CD14-positive monocyte (primary cell): Measurements from ENCODE around the gene FOXP1. TPM values are rescaled to one million over a fixed set of nuclear protein-coding genes. Genes with fewer than 3 reads are reported as not detected.

Experiments
- DNase-seq, 3 donors: peaks; one replicate each; pipeline ENCODE4 v3.0.0-alpha.2; 2011 to 2022
- H2AFZ ChIP-seq: 2 replicates; pipeline ENCODE4 v1.6.0; 2012; ENCODE audit warnings: mild to moderate bottlenecking, low read depth, low read length, inconsistent platforms; ENCODE audit not compliant: insufficient read depth, poor library complexity, severe bottlenecking
- H3K27ac ChIP-seq, 2 donors: 1 replicate in 1 of 2; 2 replicates in 1 of 2; pipeline ENCODE4 v1.5.1; 2012 to 2013; ENCODE audit warnings: low read length in 2 of 2, control low read depth in 1 of 2, inconsistent platforms in 1 of 2, low read depth in 1 of 2, mild to moderate bottlenecking in 1 of 2
- H3K27me3 ChIP-seq, 2 donors: one replicate each; pipeline versions ENCODE4 v1.6.0 to v1.6.1; 2011 to 2013; ENCODE audit warnings: low read length in 2 of 2; ENCODE audit not compliant: control insufficient read depth in 2 of 2, insufficient read depth in 2 of 2
- H3K36me3 ChIP-seq, 2 donors: replicated peaks in 1 of 2; 1 replicate in 1 of 2; 2 replicates in 1 of 2; pipeline versions ENCODE4 v1.5.1 to v1.6.1; 2012 to 2013; ENCODE audit warnings: low read length in 2 of 2, control low read depth in 1 of 2, inconsistent platforms in 1 of 2, mild to moderate bottlenecking in 1 of 2; ENCODE audit not compliant: insufficient read depth in 2 of 2, control insufficient read depth in 1 of 2
- H3K4me1 ChIP-seq, 2 donors: 1 replicate in 1 of 2; 2 replicates in 1 of 2; pipeline versions ENCODE4 v1.5.1 to v1.6.1; 2012 to 2013; ENCODE audit warnings: low read length in 2 of 2, control low read depth in 1 of 2, inconsistent platforms in 1 of 2, mild to moderate bottlenecking in 1 of 2, moderate library complexity in 1 of 2; ENCODE audit not compliant: insufficient read depth in 2 of 2, control insufficient read depth in 1 of 2
- H3K4me2 ChIP-seq: replicated peaks from 2 replicates; pipeline ENCODE3; 2012; ENCODE audit warnings: low read length, moderate library complexity, mild to moderate bottlenecking; ENCODE audit not compliant: poor library complexity, severe bottlenecking; ENCODE audit errors: extremely low read depth
- H3K4me3 ChIP-seq, 3 experiments: fragments of 200-600 bp in 1 of 3; sonication (generic) in 1 of 3; replicated peaks in 1 of 3; 1 replicate in 2 of 3; 2 replicates in 1 of 3; pipeline ENCODE4 v1.5.1; 2011 to 2013; ENCODE audit warnings: low read length in 3 of 3, mild to moderate bottlenecking in 3 of 3, control low read depth in 2 of 3, low read depth in 2 of 3, inconsistent platforms in 1 of 3, moderate library complexity in 1 of 3
- H3K79me2 ChIP-seq: 2 replicates; pipeline ENCODE4 v1.6.0; 2012; ENCODE audit warnings: mild to moderate bottlenecking, control low read depth, inconsistent platforms, low read length, moderate library complexity; ENCODE audit not compliant: insufficient read depth
- H3K9ac ChIP-seq: 2 replicates; pipeline ENCODE4 v1.6.0; 2017; ENCODE audit warnings: low read length, mild to moderate bottlenecking; ENCODE audit not compliant: insufficient read depth, poor library complexity, severe bottlenecking
- H3K9me3 ChIP-seq, 2 donors: replicated peaks in 1 of 2; 1 replicate in 1 of 2; 2 replicates in 1 of 2; pipeline versions ENCODE4 v1.5.1 to v1.6.1; 2012 to 2013; ENCODE audit warnings: low read length in 2 of 2, control low read depth in 1 of 2; ENCODE audit not compliant: control insufficient read depth in 1 of 2, insufficient read depth in 1 of 2
- H4K20me1 ChIP-seq: 2 replicates; pipeline ENCODE4 v1.6.0; 2012; ENCODE audit warnings: mild to moderate bottlenecking, low read length, control low read depth, moderate library complexity; ENCODE audit not compliant: insufficient read depth
- H3K27ac Mint-ChIP-seq, 7 donors: one replicate each; pipeline ENCODE4 v1.8.0; 2020; ENCODE audit warnings: mild to moderate bottlenecking in 7 of 7, mixed read lengths in 7 of 7, moderate library complexity in 6 of 7, inconsistent platforms in 2 of 7
- H3K27me3 Mint-ChIP-seq, 3 donors: one replicate each; pipeline ENCODE4 v1.8.0; 2021 to 2022; ENCODE audit warnings: low read depth in 3 of 3, mild to moderate bottlenecking in 3 of 3, mixed read lengths in 3 of 3, moderate library complexity in 3 of 3, inconsistent platforms in 1 of 3
- H3K36me3 Mint-ChIP-seq, 2 donors: one replicate each; pipeline ENCODE4 v1.8.0; 2020; ENCODE audit warnings: mixed read lengths in 2 of 2, inconsistent platforms in 1 of 2, mild to moderate bottlenecking in 1 of 2
- H3K4me1 Mint-ChIP-seq: one replicate; pipeline ENCODE4 v1.8.0; 2020; ENCODE audit warnings: mild to moderate bottlenecking, mixed read lengths
- H3K4me3 Mint-ChIP-seq, 2 donors: one replicate each; pipeline ENCODE4 v1.8.0; 2020; ENCODE audit warnings: mild to moderate bottlenecking in 2 of 2, mixed read lengths in 2 of 2, moderate library complexity in 1 of 2
- H3K9me3 Mint-ChIP-seq, 7 donors: one replicate each; pipeline ENCODE4 v1.8.0; 2020 to 2022; ENCODE audit warnings: mixed read lengths in 7 of 7, mild to moderate bottlenecking in 6 of 7, moderate library complexity in 6 of 7, inconsistent platforms in 2 of 7
- WGBS: methylation state at CpG from one replicate; pipeline ENCODE4 v1.1.5; 2013; ENCODE audit warnings: missing lambda C conversion rate; ENCODE audit not compliant: insufficient coverage; 5-methylcytosine and 5-hydroxymethylcytosine counted together
- intact Hi-C, 2 donors: fragments of 100-400 bp; cut with micrococcal nuclease; formaldehyde crosslinking; loops; one replicate each; pipeline versions ENCODE4 v1.15.0 to v1.15.1; 2023
- polyA plus RNA-seq, 3 donors: library from polyadenylated mRNA; depleted of rRNA in 1 of 3; unstranded in 2 of 3; stranded (reverse) in 1 of 3; fragments of 300-500 nt in 2 of 3; fragments of >200 nt in 1 of 3; fragmentation: Illumina TruSeq in 2 of 3; gene quantifications; 1 replicate in 2 of 3; 2 replicates in 1 of 3; pipeline ENCODE4 v1.2.3, GENCODE V29; 2012 to 2021
- TF ChIP-seq, protein P1 (sequence below): fragments of 200-600 bp; IDR thresholded peaks from one replicate; pipeline ENCODE4 v1.8.0; 2022; ENCODE audit warnings: antibody characterized with exemption, mild to moderate bottlenecking

Gene FOXP1
- polyA plus RNA-seq, 3 donors = 25.7 to 42.6 (median 27.8) TPM

DNA sequence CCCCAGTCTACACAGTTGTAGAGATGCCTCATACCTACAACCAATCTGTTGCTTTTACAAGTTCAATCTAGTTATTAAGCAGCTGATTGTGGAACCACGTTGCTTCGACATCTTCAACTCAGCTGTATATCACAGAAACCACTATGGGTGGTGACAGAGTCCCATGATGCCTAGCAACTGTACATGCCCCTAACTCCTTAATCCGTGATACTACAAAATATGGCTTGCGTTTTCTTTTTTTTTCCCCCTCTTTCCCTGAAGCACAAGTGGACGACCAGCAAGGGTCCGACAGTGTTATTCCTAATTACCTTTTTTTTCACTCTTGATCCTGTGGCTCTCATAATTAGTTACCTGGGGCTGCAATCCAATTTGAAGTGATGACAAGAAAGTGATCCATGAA, 478.6 kb downstream of the FOXP1 start:
- peaks cover 4 to 14% of the 10 kb centered on the region in 2 donors for H3K4me1 ChIP-seq
- no peaks in the 10 kb centered on the region for H3K27me3 ChIP-seq
- peaks cover 40 to 46% of the 10 kb centered on the region in 2 donors for H3K36me3 Mint-ChIP-seq
- no peak overlapping the region for H3K27ac ChIP-seq
- no peak overlapping the region for H3K4me3 Mint-ChIP-seq
- peaks cover 48% of the 10 kb centered on the region for H4K20me1 ChIP-seq
- H3K36me3 ChIP-seq = peaks cover 8 to 50% of the 10 kb centered on the region in 2 donors
- H3K4me1 Mint-ChIP-seq = peaks cover 18% of the 10 kb centered on the region
- H2AFZ ChIP-seq = no peak overlapping the region
- TF ChIP-seq, protein P1, sequence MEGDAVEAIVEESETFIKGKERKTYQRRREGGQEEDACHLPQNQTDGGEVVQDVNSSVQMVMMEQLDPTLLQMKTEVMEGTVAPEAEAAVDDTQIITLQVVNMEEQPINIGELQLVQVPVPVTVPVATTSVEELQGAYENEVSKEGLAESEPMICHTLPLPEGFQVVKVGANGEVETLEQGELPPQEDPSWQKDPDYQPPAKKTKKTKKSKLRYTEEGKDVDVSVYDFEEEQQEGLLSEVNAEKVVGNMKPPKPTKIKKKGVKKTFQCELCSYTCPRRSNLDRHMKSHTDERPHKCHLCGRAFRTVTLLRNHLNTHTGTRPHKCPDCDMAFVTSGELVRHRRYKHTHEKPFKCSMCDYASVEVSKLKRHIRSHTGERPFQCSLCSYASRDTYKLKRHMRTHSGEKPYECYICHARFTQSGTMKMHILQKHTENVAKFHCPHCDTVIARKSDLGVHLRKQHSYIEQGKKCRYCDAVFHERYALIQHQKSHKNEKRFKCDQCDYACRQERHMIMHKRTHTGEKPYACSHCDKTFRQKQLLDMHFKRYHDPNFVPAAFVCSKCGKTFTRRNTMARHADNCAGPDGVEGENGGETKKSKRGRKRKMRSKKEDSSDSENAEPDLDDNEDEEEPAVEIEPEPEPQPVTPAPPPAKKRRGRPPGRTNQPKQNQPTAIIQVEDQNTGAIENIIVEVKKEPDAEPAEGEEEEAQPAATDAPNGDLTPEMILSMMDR = no peak
- no peaks in the 10 kb centered on the region for H3K9me3 ChIP-seq
- no peak overlapping the region for H3K27ac Mint-ChIP-seq
- no peak overlapping the region for H3K9ac ChIP-seq
- 93% methylated on average over 5 of the region's 6 CpGs for WGBS
- H3K4me2 ChIP-seq = no peak overlapping the region
- intact Hi-C loops = no loop called here
- H3K4me3 ChIP-seq = no peak overlapping the region
- no peaks in the 10 kb centered on the region for H3K27me3 Mint-ChIP-seq
- no peaks in the 10 kb centered on the region for H3K9me3 Mint-ChIP-seq
- peaks cover 11% of the 10 kb centered on the region for H3K79me2 ChIP-seq
- no peak for DNase-seq

DNA sequence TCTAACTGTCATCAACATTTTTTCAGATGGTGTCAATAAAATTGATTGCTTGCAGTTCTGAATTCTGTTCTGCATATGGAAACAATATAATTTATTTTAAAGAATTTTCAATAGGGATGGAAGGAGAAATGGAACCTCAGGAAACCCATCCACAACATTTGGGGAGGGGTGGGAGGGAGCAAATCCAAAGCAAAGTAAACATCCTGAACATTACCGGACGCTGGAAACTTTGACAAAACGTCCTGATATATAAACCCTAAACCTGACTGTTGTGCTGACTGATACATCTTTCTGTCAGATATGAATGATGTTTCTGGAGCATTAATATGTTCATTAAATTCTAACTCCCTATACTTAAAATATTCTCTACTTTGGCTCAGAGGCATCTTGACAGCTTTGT, 479.0 kb downstream of the FOXP1 start:
- peaks cover 18% of the 10 kb centered on the region for H3K4me1 Mint-ChIP-seq

More for the DNA sequence above, 479.0 kb downstream of the FOXP1 start:
- H2AFZ ChIP-seq = no peak overlapping the region
- no CpG with 5 or more reads among the region's 3 CpGs for WGBS
- no peak for DNase-seq
- intact Hi-C loops = no loop called here
- H3K4me3 ChIP-seq = no peak overlapping the region
- peaks cover 4 to 50% of the 10 kb centered on the region in 2 donors for H3K36me3 ChIP-seq
- H3K4me3 Mint-ChIP-seq = no peak overlapping the region
- H3K27me3 Mint-ChIP-seq = no peaks in the 10 kb centered on the region
- no peaks in the 10 kb centered on the region for H3K9me3 Mint-ChIP-seq
- no peak overlapping the region for H3K9ac ChIP-seq
- H3K36me3 Mint-ChIP-seq = peaks cover 38 to 42% of the 10 kb centered on the region in 2 donors
- H3K9me3 ChIP-seq = no peaks in the 10 kb centered on the region
- no peak overlapping the region for H3K4me2 ChIP-seq
- H3K27ac ChIP-seq = no peak overlapping the region
- H3K27me3 ChIP-seq = no peaks in the 10 kb centered on the region
- peaks cover 16% of the 10 kb centered on the region for H3K79me2 ChIP-seq
- peaks cover 4 to 14% of the 10 kb centered on the region in 2 donors for H3K4me1 ChIP-seq
- TF ChIP-seq, protein P1 = no peak
- peaks cover 48% of the 10 kb centered on the region for H4K20me1 ChIP-seq
- peak overlapping the region in 1 of 7 donors; percentile 1 for H3K27ac Mint-ChIP-seq
